SK-N-SH treated with all-trans-retinoic acid at 6 μM for 48 hours (cell line): Measurements from ENCODE around the gene TCP11L1.
A peak's percentile ranks its signal among the peaks of the same experiment; 100 is the strongest.

Experiments used
- ATAC-seq: fragments of 200-7000 bp; cut with Tn5 transposase; 3 replicates; pipeline ENCODE4 v1.9.1; 2020; ENCODE audit warnings: mild to moderate bottlenecking, moderate library complexity
- ARNTL ChIP-seq: fragments of 450-650 bp; formaldehyde crosslinking; IDR thresholded peaks from 2 replicates; pipeline ENCODE4 v1.5.0; 2020; ENCODE audit warnings: low read depth, mild to moderate bottlenecking, moderate library complexity, borderline replicate concordance
- BACH2 ChIP-seq: fragments of 250-450 bp; sonication (Bioruptor Pico); IDR thresholded peaks from 2 replicates; pipeline ENCODE4 v1.9.0; 2021; ENCODE audit warnings: mild to moderate bottlenecking, borderline replicate concordance
- CREB5 ChIP-seq: fragments of 250-450 bp; sonication (Bioruptor Pico); IDR thresholded peaks from 2 replicates; pipeline ENCODE4 v1.5.1; 2020; ENCODE audit warnings: low read depth, mild to moderate bottlenecking, moderate library complexity
- CSDC2 ChIP-seq: fragments of 250-450 bp; sonication (Bioruptor Pico); IDR thresholded peaks from 2 replicates; pipeline ENCODE4 v1.5.0; 2020; ENCODE audit warnings: mild to moderate bottlenecking, moderate library complexity
- CSRNP3 ChIP-seq: fragments of 250-450 bp; sonication (Bioruptor Pico); IDR thresholded peaks from 2 replicates; pipeline ENCODE4 v1.5.1; 2021; ENCODE audit warnings: mild to moderate bottlenecking, moderate library complexity
- ESRRG ChIP-seq: fragments of 250-450 bp; sonication (Bioruptor Pico); IDR thresholded peaks from 2 replicates; pipeline ENCODE4 v1.6.1; 2021; ENCODE audit warnings: mild to moderate bottlenecking
- GLIS3 ChIP-seq: fragments of 250-450 bp; sonication (Bioruptor Pico); IDR thresholded peaks from 2 replicates; pipeline ENCODE4 v1.5.0; 2020; ENCODE audit warnings: mild to moderate bottlenecking, moderate library complexity
- ISL1 ChIP-seq: fragments of 250-450 bp; sonication (Bioruptor Pico); IDR thresholded peaks from 2 replicates; pipeline ENCODE4 v2.1.2; 2022; ENCODE audit warnings: mild to moderate bottlenecking, moderate library complexity
- PATZ1 ChIP-seq: fragments of 250-450 bp; sonication (Bioruptor Pico); IDR thresholded peaks from 2 replicates; pipeline ENCODE4 v1.8.0; 2020; ENCODE audit warnings: mild to moderate bottlenecking, moderate library complexity, borderline replicate concordance
- PPARA ChIP-seq: fragments of 250-450 bp; sonication (Bioruptor Pico); IDR thresholded peaks from 2 replicates; pipeline ENCODE4 v1.5.0; 2020; ENCODE audit warnings: mild to moderate bottlenecking, borderline replicate concordance
- RARB ChIP-seq: fragments of 250-450 bp; sonication (Bioruptor Pico); IDR thresholded peaks from 2 replicates; pipeline ENCODE4 v1.8.0; 2021; ENCODE audit warnings: mild to moderate bottlenecking, moderate library complexity
- SNAI2 ChIP-seq: fragments of 250-450 bp; sonication (Bioruptor Pico); IDR thresholded peaks from 2 replicates; pipeline ENCODE4 v1.5.0; 2020; ENCODE audit warnings: mild to moderate bottlenecking, moderate library complexity
- TCF4 ChIP-seq: fragments of 250-450 bp; sonication (Bioruptor Pico); IDR thresholded peaks from 2 replicates; pipeline ENCODE4 v1.8.0; 2021; ENCODE audit warnings: mild to moderate bottlenecking, moderate library complexity, borderline replicate concordance
- TOX ChIP-seq: fragments of 250-450 bp; sonication (Bioruptor Pico); IDR thresholded peaks from 2 replicates; pipeline ENCODE4 v1.8.0; 2021; ENCODE audit warnings: mild to moderate bottlenecking, moderate library complexity, borderline replicate concordance
- TSHZ2 ChIP-seq: fragments of 250-450 bp; sonication (Bioruptor Pico); IDR thresholded peaks from 2 replicates; pipeline ENCODE4 v1.5.0; 2020; ENCODE audit warnings: mild to moderate bottlenecking, moderate library complexity
- ZC3H10 ChIP-seq: fragments of 250-450 bp; sonication (Bioruptor Pico); IDR thresholded peaks from 2 replicates; pipeline ENCODE4 v1.5.1; 2021; ENCODE audit warnings: mild to moderate bottlenecking, moderate library complexity
- ZFP3 ChIP-seq: fragments of 250-450 bp; sonication (Bioruptor Pico); IDR thresholded peaks from 2 replicates; pipeline ENCODE4 v1.5.0; 2020; ENCODE audit warnings: mild to moderate bottlenecking, moderate library complexity
- ZFP30 ChIP-seq: fragments of 450-650 bp; formaldehyde crosslinking; IDR thresholded peaks from 2 replicates; pipeline ENCODE4 v1.5.0; 2022; ENCODE audit warnings: mild to moderate bottlenecking, moderate library complexity
- ZNF565 ChIP-seq: fragments of 450-650 bp; formaldehyde crosslinking; conservative IDR thresholded peaks from 2 replicates; pipeline ENCODE4 v1.5.0; 2020; ENCODE audit warnings: low read depth, mild to moderate bottlenecking, moderate library complexity
- ZNF8 ChIP-seq: fragments of 450-650 bp; formaldehyde crosslinking; IDR thresholded peaks from 2 replicates; pipeline ENCODE4 v1.5.0; 2020; ENCODE audit warnings: mild to moderate bottlenecking, moderate library complexity

Gene TCP11L1

GRCh38 chr11:33040862-33041453 lies 1.6 kb downstream of the TCP11L1 start (continued):
- no peak for TF ChIP-seq CSRNP3 (CRISPR knock-in tag)
- no peak for TF ChIP-seq GLIS3

- no peak for ATAC-seq
- TF ChIP-seq SNAI2 (no peak), ZNF8 (no peak), GLIS3 (no peak), CREB5 (no peak), RARB (CRISPR knock-in tag) (no peak), BACH2 (CRISPR knock-in tag) (no peak), ISL1 (CRISPR knock-in tag) (no peak), ARNTL (CRISPR knock-in tag) (no peak), TCF4 (CRISPR knock-in tag) (no peak), ZFP3 (CRISPR knock-in tag) (no peak), ZFP30 (CRISPR knock-in tag) (no peak), CSRNP3 (CRISPR knock-in tag) (no peak), CSDC2 (CRISPR knock-in tag) (no peak), ESRRG (no peak), PPARA (CRISPR knock-in tag) (no peak), ZNF565 (CRISPR knock-in tag) (no peak), TSHZ2 (CRISPR knock-in tag) (no peak), ZC3H10 (CRISPR knock-in tag) (no peak)
Measured at GRCh38 chr11:33043221-33043830, 4.0 kb downstream of the TCP11L1 start.

GRCh38 chr11:33044285-33044756 lies 4.9 kb downstream of the TCP11L1 start:
- no peak for ATAC-seq
- TF ChIP-seq RARB (CRISPR knock-in tag) (no peak), ISL1 (CRISPR knock-in tag) (0 out of 2 replicates have a peak, but pooled peaks have one; percentile 29)
- TF ChIP-seq, all 23 proteins: peak for 1

- ATAC-seq: no peak
- no peak for TF ChIP-seq ARNTL (CRISPR knock-in tag)
- TF ChIP-seq SNAI2: no peak
- no peak for TF ChIP-seq CREB5
- no peak for TF ChIP-seq PATZ1 (CRISPR knock-in tag)
- TF ChIP-seq ZFP3 (CRISPR knock-in tag): no peak
- no peak for TF ChIP-seq TOX (CRISPR knock-in tag)
- no peak for TF ChIP-seq ISL1 (CRISPR knock-in tag)
- TF ChIP-seq BACH2 (CRISPR knock-in tag): no peak
- no peak for TF ChIP-seq TSHZ2 (CRISPR knock-in tag)
- no peak for TF ChIP-seq ZFP30 (CRISPR knock-in tag)
- TF ChIP-seq RARB (CRISPR knock-in tag): no peak
- no peak for TF ChIP-seq GLIS3
Measured at GRCh38 chr11:33045551-33046255, 6.3 kb downstream of the TCP11L1 start.
